Lower lobe of right lung (tissue), 2 donors: ENCODE data around the gene TMC6. TPM values are rescaled to one million over a fixed set of nuclear protein-coding genes. Genes with fewer than 3 reads are reported as not detected.
"Not testable (repeated sequence)": the region's sequence is repeated elsewhere in the genome, so short reads cannot be mapped to it uniquely, and the experiment has no call there.

Experiments
- ATAC-seq, 2 donors: fragments of 200-7000 bp; cut with Tn5 transposase; one replicate each; pipeline ENCODE4 v1.9.1; 2020 to 2022; ENCODE audit warnings: mild to moderate bottlenecking in 2 of 2, moderate library complexity in 2 of 2
- DNase-seq: peaks from one replicate; pipeline ENCODE4 v3.0.0-alpha.2; 2020
- H3K27ac ChIP-seq: fragments of 200-600 bp; one replicate; pipeline ENCODE4 v1.8.0; 2022
- H3K27me3 ChIP-seq: fragments of 200-600 bp; one replicate; pipeline ENCODE4 v1.8.0; 2022; ENCODE audit warnings: low read depth
- H3K36me3 ChIP-seq: fragments of 200-600 bp; one replicate; pipeline ENCODE4 v1.8.0; 2022; ENCODE audit warnings: mild to moderate bottlenecking
- H3K4me1 ChIP-seq: fragments of 200-600 bp; one replicate; pipeline ENCODE4 v1.8.0; 2022
- H3K4me3 ChIP-seq: fragments of 200-600 bp; one replicate; pipeline ENCODE4 v1.8.0; 2022; ENCODE audit warnings: mild to moderate bottlenecking
- H3K9me3 ChIP-seq: fragments of 200-600 bp; one replicate; pipeline ENCODE4 v1.8.0; 2022
- CTCF ChIP-seq: fragments of 200-600 bp; IDR thresholded peaks from one replicate; pipeline ENCODE4 v1.8.0; 2022; ENCODE audit warnings: antibody characterized with exemption, mild to moderate bottlenecking
- intact Hi-C: fragments of 100-400 bp; cut with DNase I; formaldehyde crosslinking; loops from one replicate; pipeline ENCODE4 v1.11.0; 2022
- total RNA-seq: library from RNA; stranded (reverse); fragmentation: NEBNext Ultra II Directional; extraction: Animal tissue kit (Norgen Biotek cat#: 25700); gene quantifications from one replicate; pipeline ENCODE4 v1.2.1, GENCODE V29; 2021
- donor health status: DM: no; HTN: yes; CAD: no; lungs with severe emphysema.

The TMC6 gene
- total RNA-seq, 1 donor from 2014 or later, result 173 TPM

DNA sequence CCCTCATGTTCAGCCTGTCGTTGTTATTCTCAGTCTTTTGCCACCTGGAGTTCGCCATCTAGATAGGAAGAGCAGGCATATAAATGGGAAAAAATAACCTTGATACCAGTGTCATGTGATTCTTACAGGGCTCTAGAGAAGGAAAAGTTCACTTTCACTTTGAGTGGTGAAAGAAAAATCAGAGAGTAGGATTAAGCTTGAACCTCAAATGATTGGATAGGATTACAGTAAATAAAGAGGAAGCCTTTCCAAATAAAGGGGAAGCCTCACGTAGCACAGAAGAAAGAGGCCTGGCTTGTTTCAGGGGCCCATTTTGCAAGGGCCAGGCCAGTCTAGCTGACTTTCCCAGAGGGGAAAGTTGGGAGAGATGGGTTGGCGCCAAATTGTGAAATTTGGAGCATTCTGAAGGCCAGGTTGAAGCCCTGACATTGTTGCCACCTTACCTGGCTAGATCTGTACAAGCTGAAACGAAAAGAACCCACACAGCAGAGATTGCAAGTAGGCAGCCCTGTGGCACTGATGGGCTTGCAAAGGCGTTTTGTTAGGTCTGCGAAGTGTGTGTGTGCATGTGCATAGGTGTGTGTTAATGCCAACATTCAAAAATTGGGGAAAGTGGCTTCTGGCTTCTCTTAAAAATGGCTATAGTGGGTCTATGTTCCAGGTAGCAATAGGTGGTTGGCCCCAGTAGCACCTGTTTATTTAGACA, 38.8 kb downstream of the TMC6 start:
- H3K9me3 ChIP-seq, result no peaks in the 10 kb centered on the region
- intact Hi-C loops, result no loop called here
- peaks cover 79% of the 10 kb centered on the region for H3K36me3 ChIP-seq
- DNase-seq, result no peak
- H3K4me1 ChIP-seq, result no peaks in the 10 kb centered on the region
- TF ChIP-seq CTCF, result no peak
- H3K27me3 ChIP-seq, result no peaks in the 10 kb centered on the region
- H3K4me3 ChIP-seq, result no peak overlapping the region
- peak overlapping the region; percentile 8 for H3K27ac ChIP-seq
- peak; percentile 52 to 56 for ATAC-seq

- ATAC-seq, result no peak
Measured at GRCh38 chr17:78088529-78088928, 40.0 kb downstream of the TMC6 start.

GRCh38 chr17:78086740-78087139, 41.8 kb downstream of the TMC6 start:
- no peaks in the 10 kb centered on the region for H3K27me3 ChIP-seq
- H3K4me1 ChIP-seq, result no peaks in the 10 kb centered on the region
- no peak for TF ChIP-seq CTCF
- no peak for ATAC-seq
- no peaks in the 10 kb centered on the region for H3K9me3 ChIP-seq
- H3K27ac ChIP-seq, result no peak overlapping the region
- H3K4me3 ChIP-seq, result no peak overlapping the region
- H3K36me3 ChIP-seq, result peaks cover 74% of the 10 kb centered on the region
- intact Hi-C loops, result no loop called here
- DNase-seq, result no peak

More at GRCh38 chr17:78088529-78088928, 40.0 kb downstream of the TMC6 start:
- Histone ChIP-seq H3K27me3 (no peaks in the 10 kb centered on the region), H3K9me3 (no peaks in the 10 kb centered on the region), H3K4me1 (no peaks in the 10 kb centered on the region), H3K36me3 (peaks cover 77% of the 10 kb centered on the region), H3K27ac (no peak overlapping the region), H3K4me3 (no peak overlapping the region)
- no peak for DNase-seq
- no peak for TF ChIP-seq CTCF
- intact Hi-C loops, result no loop called here

DNA sequence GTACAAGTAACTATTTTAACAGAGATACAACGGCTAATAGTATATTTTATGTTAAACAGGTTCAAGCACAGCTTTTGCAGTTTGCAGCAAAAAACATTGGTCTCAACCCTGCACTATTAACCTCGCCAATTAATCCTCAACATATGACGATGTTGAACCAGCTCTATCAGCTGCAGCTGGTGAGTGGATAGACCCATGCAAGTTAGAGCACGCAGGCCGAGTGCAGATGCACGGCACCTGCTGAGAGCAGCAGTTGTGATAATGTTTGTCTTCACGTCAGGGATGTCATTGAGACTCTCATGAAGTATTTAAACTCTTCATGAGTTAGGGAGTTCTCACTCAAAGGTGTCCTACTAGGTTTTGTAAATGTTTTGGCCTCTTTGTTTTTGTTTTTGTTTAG, 45.6 kb downstream of the TMC6 start:
- DNase-seq, result no peak
- no peaks in the 10 kb centered on the region for H3K9me3 ChIP-seq
- H3K27ac ChIP-seq, result no peak overlapping the region
- peaks cover 81% of the 10 kb centered on the region for H3K36me3 ChIP-seq
- ATAC-seq, result no peak
- no peaks in the 10 kb centered on the region for H3K4me1 ChIP-seq
- no peak for TF ChIP-seq CTCF
- intact Hi-C loops, result no loop called here
- H3K4me3 ChIP-seq, result no peak overlapping the region
- no peaks in the 10 kb centered on the region for H3K27me3 ChIP-seq

- H3K36me3 ChIP-seq, result peaks cover 81% of the 10 kb centered on the region
- DNase-seq, intact Hi-C loops, H3K4me1 ChIP-seq, H3K4me3 ChIP-seq, ATAC-seq, H3K27ac ChIP-seq, H3K9me3 ChIP-seq, H3K27me3 ChIP-seq: not testable (repeated sequence)
Measured at GRCh38 chr17:78082355-78082872, 46.1 kb downstream of the TMC6 start.

- Histone ChIP-seq H3K27me3 (no peaks in the 10 kb centered on the region), H3K9me3 (no peaks in the 10 kb centered on the region), H3K27ac (no peak overlapping the region), H3K4me3 (no peak overlapping the region), H3K4me1 (no peaks in the 10 kb centered on the region), H3K36me3 (peaks cover 81% of the 10 kb centered on the region)
- ATAC-seq (no peak), DNase-seq (no peak)
- no peak for TF ChIP-seq CTCF
- intact Hi-C loops, result no loop called here
Measured at GRCh38 chr17:78081551-78081950, 47.0 kb downstream of the TMC6 start.
